Adrenal gland (tissue), 12 donors: ENCODE data around the gene FSD1. TPM values are rescaled to one million over a fixed set of nuclear protein-coding genes. Genes with fewer than 3 reads are reported as not detected.

ENCODE experiments used
- DNase-seq, 7 donors: peaks; one replicate each; pipeline ENCODE4 v3.0.0-alpha.2; 2019 to 2020
- H3K27ac ChIP-seq, 5 donors: fragments of 200-600 bp; sonication (generic) in 4 of 5; 1 replicate in 3 of 5; 2 replicates in 2 of 5; pipeline versions ENCODE4 v1.5.1 to v1.8.0; 2016 to 2020; ENCODE audit warnings: mild to moderate bottlenecking in 1 of 5
- H3K27me3 ChIP-seq: fragments of 200-600 bp; 2 replicates; pipeline ENCODE4 v1.8.0; 2021
- H3K36me3 ChIP-seq, 2 donors: fragments of 200-600 bp; replicated peaks in 1 of 2; 1 replicate in 1 of 2; 2 replicates in 1 of 2; pipeline versions ENCODE4 v1.5.1 to v1.8.0; 2018 to 2022
- H3K4me1 ChIP-seq, 2 donors: fragments of 200-600 bp; replicated peaks in 1 of 2; 1 replicate in 1 of 2; 2 replicates in 1 of 2; pipeline versions ENCODE4 v1.5.1 to v1.8.0; 2018 to 2021
- H3K4me3 ChIP-seq, 4 donors: fragments of 200-600 bp; sonication (generic) in 3 of 4; one replicate each; pipeline ENCODE4 v1.5.1; 2016 to 2018
- H3K9me3 ChIP-seq, 3 donors: fragments of 200-600 bp; sonication (generic) in 1 of 3; replicated peaks in 1 of 3; 1 replicate in 2 of 3; 2 replicates in 1 of 3; pipeline versions ENCODE4 v1.5.1 to v1.8.0; 2016 to 2021
- POLR2A ChIP-seq, 2 donors: fragments of 450-650 bp; IDR thresholded peaks; one replicate each; pipeline ENCODE4 v1.6.1; 2017; ENCODE audit warnings: antibody characterized with exemption in 2 of 2, mild to moderate bottlenecking in 2 of 2, moderate library complexity in 1 of 2
- WGBS, 4 donors: extraction: QIAGEN DNeasy Blood & Tissue Kit in 2 of 4; methylation state at CpG; one replicate each; pipeline versions ENCODE4 v1.1.5 to v1.1.7; 2013 to 2017; 5-methylcytosine and 5-hydroxymethylcytosine counted together
- intact Hi-C, 2 donors: fragments of 100-400 bp; cut with DNase I; formaldehyde crosslinking; loops; one replicate each; pipeline versions ENCODE4 v1.14.1 to v1.15.0; 2022 to 2023
- polyA plus RNA-seq, 3 donors: library from polyadenylated mRNA; stranded (reverse); fragments of 200-250 nt in 2 of 3; fragments of 350-450 nt in 1 of 3; fragmentation: Illumina TruSeq in 1 of 3; extraction: RNeasy Lipid Tissue Mini Kit (QIAGEN cat#74804) in 1 of 3; gene quantifications; one replicate each; pipeline ENCODE4 v1.2.3, GENCODE V29; 2013 to 2014
- total RNA-seq, 9 donors: library from RNA; depleted of rRNA in 4 of 9; stranded (reverse); fragments of >200 nt in 4 of 9; fragments of 120-200 nt in 1 of 9; fragmentation: NEBNext Ultra II Directional in 1 of 9; extraction: Animal tissue kit (Norgen Biotek cat#: 25700) in 1 of 9; gene quantifications; one replicate each; pipeline versions ENCODE4 v1.1.0 to v1.2.4, GENCODE V29; 2013 to 2023
- TF ChIP-seq, protein P1 (sequence below), 6 experiments: fragments of 450-650 bp in 4 of 6; fragments of 200-600 bp in 2 of 6; sonication (generic) in 1 of 6; IDR thresholded peaks; 1 replicate in 5 of 6; 2 replicates in 1 of 6; pipeline versions ENCODE4 v1.5.1 to v1.8.0; 2016 to 2021; ENCODE audit warnings: antibody characterized with exemption in 6 of 6, mild to moderate bottlenecking in 2 of 6, moderate library complexity in 1 of 6
- donor health status: healthy with polysubstance abuse.
- donor health status: Bipolar disorder and iron deficiency.
- donor health status: DM: yes; HTN: yes; CAD: no.
- donor health status: DM: no; HTN: no; CAD: no.
- donor health status: DM: no; HTN: no; CAD: no.
- donor health status: DM: yes; HTN: yes; CAD: no.

Gene FSD1
- total and polyA plus RNA-seq, 12 donors, result 0.34 to 7.2 (median 1.2) TPM; not detected in 3

DNA sequence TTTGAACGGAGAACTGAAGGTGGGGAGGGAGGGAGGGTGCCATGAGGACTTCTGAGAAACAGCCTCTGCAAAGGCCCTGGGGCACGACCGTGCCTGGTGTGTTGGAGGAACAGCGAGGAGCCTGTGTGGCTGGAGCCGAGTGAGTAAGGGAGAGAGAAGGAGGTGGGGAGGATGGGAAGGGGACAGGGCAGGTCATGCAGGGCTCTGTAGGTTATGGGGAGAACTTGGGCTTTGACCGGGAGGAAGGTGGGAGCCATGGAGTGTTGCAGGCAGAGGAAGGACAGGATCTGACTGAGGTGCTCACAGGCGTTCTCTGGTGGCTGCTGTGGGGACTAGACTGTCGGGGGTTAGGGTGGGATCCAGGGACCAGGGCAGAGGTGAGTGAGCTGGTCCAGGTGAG, 45.7 kb downstream of the FSD1 start:
- H3K27me3 ChIP-seq, result no peaks in the 10 kb centered on the region
- 81 to 87% (median 84%) methylated on average over 8 of the region's 8 CpGs for WGBS, 4 donors
- H3K4me3 ChIP-seq, result no peak overlapping the region
- no peaks in the 10 kb centered on the region for H3K9me3 ChIP-seq
- no peak for DNase-seq
- peaks cover 0 to 4% of the 10 kb centered on the region in 2 donors for H3K4me1 ChIP-seq
- no peak overlapping the region for H3K27ac ChIP-seq
- H3K36me3 ChIP-seq, result peaks cover 0 to 9% of the 10 kb centered on the region in 2 donors
- intact Hi-C loops, result loop anchor here (5.0 kb wide), 1 partner anchor 83 kb away; no protein-coding TSS in a partner anchor
- TF ChIP-seq, protein P1, sequence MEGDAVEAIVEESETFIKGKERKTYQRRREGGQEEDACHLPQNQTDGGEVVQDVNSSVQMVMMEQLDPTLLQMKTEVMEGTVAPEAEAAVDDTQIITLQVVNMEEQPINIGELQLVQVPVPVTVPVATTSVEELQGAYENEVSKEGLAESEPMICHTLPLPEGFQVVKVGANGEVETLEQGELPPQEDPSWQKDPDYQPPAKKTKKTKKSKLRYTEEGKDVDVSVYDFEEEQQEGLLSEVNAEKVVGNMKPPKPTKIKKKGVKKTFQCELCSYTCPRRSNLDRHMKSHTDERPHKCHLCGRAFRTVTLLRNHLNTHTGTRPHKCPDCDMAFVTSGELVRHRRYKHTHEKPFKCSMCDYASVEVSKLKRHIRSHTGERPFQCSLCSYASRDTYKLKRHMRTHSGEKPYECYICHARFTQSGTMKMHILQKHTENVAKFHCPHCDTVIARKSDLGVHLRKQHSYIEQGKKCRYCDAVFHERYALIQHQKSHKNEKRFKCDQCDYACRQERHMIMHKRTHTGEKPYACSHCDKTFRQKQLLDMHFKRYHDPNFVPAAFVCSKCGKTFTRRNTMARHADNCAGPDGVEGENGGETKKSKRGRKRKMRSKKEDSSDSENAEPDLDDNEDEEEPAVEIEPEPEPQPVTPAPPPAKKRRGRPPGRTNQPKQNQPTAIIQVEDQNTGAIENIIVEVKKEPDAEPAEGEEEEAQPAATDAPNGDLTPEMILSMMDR (IDR thresholded peaks at IDR 0.05), result no peak
- no peak for TF ChIP-seq POLR2A (IDR thresholded peaks at IDR 0.05)

DNA sequence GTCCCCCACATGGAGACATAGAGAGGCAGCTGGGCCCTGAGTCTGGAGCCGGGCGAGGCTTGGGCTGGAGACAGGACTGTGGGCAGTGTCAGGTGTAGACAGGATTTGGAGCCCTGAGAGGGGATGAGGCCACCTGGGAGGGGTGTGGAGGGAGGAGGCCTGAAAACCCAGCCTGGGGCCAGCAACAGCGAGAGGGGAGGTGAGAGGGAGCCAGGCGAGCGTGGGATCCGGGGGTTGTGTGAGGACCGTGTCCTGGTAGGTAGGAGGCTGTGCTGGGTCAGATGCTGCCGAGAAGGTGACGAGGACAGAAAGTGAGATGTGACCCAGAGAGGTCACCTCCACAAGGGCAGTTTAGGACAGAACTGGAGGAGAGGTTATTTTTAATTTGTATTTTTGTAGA, 46.3 kb downstream of the FSD1 start:
- H3K4me3 ChIP-seq, result no peak overlapping the region
- intact Hi-C loops, result loop anchor here (5.0 kb wide), 1 partner anchor 83 kb away; no protein-coding TSS in a partner anchor
- no peak overlapping the region for H3K27ac ChIP-seq
- no peaks in the 10 kb centered on the region for H3K27me3 ChIP-seq
- no peaks in the 10 kb centered on the region for H3K4me1 ChIP-seq
- H3K9me3 ChIP-seq, result no peaks in the 10 kb centered on the region
- 93 to 95% (median 94%) methylated on average over 9 of the region's 9 CpGs for WGBS, 4 donors
- peaks cover 0 to 8% of the 10 kb centered on the region in 2 donors for H3K36me3 ChIP-seq
- DNase-seq, result no peak
- TF ChIP-seq, protein P1 (IDR thresholded peaks at IDR 0.05), result no peak

DNA sequence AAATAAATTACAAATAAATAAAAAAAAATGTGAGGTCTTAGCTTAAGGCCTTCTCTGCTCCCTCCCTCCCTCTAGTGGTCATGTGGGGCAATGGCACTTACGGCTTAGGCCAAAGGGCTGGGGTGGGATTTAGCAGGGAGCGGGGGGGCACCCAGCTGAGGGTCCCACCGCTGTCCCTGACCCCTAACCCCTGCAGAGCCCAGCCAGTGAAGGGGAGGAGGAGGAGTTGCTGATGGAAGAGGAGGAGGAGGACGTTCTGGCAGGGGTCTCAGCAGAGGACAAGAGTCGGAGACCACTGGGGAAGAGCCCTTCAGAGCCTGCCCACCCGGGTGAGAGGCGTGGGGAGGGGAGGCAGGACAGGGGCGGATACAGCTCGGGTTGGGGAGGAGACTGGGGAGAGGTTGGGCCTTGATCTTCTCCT, 48.3 kb downstream of the FSD1 start:
- no peak for TF ChIP-seq POLR2A (IDR thresholded peaks at IDR 0.05)
- TF ChIP-seq, protein P1 (IDR thresholded peaks at IDR 0.05), result peak; percentile 39 to 86 (median 76)
- no peak overlapping the region for H3K27ac ChIP-seq
- intact Hi-C loops, result loop anchor here (5.0 kb wide), 1 partner anchor 85 kb away; no protein-coding TSS in a partner anchor
- H3K4me1 ChIP-seq, result no peaks in the 10 kb centered on the region
- no peaks in the 10 kb centered on the region for H3K36me3 ChIP-seq
- WGBS, 4 donors, result 23 to 35% (median 27%) methylated on average over 8 to 9 of the region's 9 CpGs
- no peaks in the 10 kb centered on the region for H3K9me3 ChIP-seq
- peak in 5 of 7 donors; percentile 36 to 68 (median 59) for DNase-seq
- no peak overlapping the region for H3K4me3 ChIP-seq
- no peaks in the 10 kb centered on the region for H3K27me3 ChIP-seq

DNA sequence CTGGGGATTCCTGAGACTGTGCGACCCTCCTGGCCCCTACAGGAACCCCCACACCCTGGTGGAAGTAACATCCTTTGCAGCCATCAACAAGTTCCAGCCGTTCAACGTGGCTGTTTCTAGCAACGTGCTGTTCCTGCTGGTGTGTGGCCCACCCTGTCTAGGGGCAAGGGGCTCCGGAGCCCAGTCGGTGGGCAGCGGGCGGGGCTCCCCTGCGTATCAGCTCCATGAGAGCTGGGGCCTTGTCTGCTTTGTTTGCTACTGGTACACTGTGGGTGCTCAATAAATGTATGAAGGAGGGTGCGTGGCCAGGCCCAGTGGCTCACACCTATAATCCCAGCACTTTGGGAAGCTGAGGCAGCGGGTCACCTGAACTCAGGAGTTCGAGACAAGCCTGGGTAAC, 49.9 kb downstream of the FSD1 start:
- TF ChIP-seq, protein P1 (IDR thresholded peaks at IDR 0.05), result no peak
- TF ChIP-seq POLR2A (IDR thresholded peaks at IDR 0.05), result no peak
- DNase-seq, result no peak
- Histone ChIP-seq H3K27ac (no peak overlapping the region), H3K36me3 (peaks cover 0 to 9% of the 10 kb centered on the region in 2 donors), H3K4me3 (no peak overlapping the region), H3K4me1 (no peaks in the 10 kb centered on the region), H3K9me3 (no peaks in the 10 kb centered on the region), H3K27me3 (no peaks in the 10 kb centered on the region)
- intact Hi-C loops, result loop anchor here (5.0 kb wide), 1 partner anchor 87 kb away; no protein-coding TSS in a partner anchor
- 83 to 93% (median 88%) methylated on average over 10 to 12 of the region's 12 CpGs for WGBS, 4 donors
